ENCODE data around the gene ST6GALNAC2.

DNA sequence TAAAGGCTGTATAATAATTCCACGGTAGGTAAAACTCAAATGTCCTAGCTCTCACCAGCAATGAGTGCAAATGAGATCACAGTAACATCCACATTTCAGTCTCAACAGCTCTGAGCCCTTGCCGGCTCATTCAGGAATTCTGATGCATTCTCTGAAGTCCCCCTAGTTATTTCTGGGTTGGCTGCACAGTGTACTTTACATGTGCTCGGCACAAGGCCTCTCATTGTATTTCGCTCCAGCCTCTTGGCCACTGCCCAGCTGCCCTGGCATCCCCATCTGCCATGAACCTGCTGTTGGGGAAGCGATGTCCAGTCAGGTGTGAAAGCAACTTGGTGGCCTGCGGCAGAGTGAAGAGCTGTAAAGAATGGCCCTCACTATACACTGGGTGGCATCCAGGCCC, 31.5 kb downstream of the ST6GALNAC2 start:
- TF ChIP-seq POLR2AphosphoS5 (IDR thresholded peaks at IDR 0.05; ENCODE audit: low read depth, low read length) (no peak), POLR2A (IDR thresholded peaks at IDR 0.05; ENCODE audit: low read depth, low read length) (no peak), PAX5 (IDR thresholded peaks at IDR 0.05; ENCODE audit: insufficient read depth, low read length, severe bottlenecking) (no peak), TAF1 (IDR thresholded peaks at IDR 0.05; ENCODE audit: low read depth, low read length) (no peak), SPI1 (IDR thresholded peaks at IDR 0.05; ENCODE audit: low read depth, low read length) (no peak)
